ENCODE results near the gene CYB561. TPM values are rescaled to one million over a fixed set of nuclear protein-coding genes. Genes with fewer than 3 reads are reported as not detected.
A peak's percentile ranks its signal among the peaks of the same experiment; 100 is the strongest.

Gene CYB561
- total RNA-seq, 1 donor from 2014 or later: 34.6 TPM

DNA sequence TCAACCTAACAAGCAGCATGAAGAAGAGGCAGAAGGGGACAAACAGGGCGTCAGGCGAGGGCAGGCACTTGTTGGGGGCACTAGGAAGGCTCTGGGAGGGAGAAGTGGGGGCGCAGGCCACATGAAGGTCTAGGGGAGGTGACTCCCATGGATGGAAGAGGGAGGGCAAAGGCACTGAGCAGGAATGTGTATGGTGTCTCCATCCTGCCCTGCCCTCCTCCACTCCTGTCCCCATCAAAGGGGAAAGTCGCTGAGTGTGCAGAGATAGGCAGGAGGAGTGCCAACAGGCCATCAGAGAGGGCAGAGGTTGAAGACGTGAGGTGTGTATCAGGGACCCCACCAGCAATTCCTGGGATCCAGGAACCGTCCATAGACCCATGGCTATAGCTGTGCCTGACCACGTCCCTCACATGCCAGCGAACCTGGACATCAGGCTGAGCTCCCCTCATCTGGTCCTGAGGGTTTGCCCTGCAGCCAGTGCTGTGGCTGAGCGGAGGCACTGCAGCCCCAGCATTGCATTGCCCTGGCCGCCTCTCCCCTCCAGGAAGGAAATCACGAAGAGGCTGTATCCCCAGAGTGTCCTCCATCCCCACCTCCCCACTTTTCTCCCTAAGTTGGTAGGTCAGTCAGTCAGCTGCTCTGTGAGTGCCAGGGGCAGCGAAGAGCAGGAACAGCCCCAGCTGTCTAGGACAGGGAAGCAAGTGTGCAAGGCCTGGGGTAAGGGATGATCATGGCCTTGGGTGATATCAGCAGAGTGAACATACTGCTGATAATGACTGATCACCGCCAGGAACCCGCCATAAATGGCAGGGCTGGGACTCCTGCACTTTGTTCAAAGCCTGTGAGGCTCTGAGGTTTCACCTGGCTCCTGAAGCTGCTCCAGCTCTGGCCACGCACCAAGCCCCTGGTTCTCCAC is 6.2 kb upstream of the CYB561 start:
- DNase-seq (ENCODE audit: low read depth, low spot score): no peak

DNA sequence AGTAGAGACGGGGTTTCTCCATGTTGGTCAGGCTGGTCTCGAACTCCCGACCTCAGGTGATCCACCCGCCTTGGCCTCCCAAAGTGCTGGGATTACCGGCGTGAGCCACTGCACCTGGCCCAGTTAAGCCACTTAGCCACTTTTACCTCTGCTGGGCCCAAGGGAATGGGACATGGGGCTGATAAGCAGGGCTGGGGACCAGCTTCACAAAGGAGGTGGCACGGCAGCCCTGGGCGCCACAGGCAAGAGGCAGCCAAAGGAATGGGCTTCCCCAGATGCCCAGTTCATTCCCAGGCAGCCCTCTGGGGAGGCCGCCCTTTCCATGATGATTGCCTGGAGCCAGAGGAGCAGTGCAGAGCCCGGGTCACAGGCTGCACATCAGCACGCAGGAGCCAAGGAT is 5.0 kb upstream of the CYB561 start:
- DNase-seq (ENCODE audit: low read depth, low spot score): no peak

- DNase-seq (ENCODE audit: low read depth, low spot score): peak; percentile 73
These were observed 4.4 kb upstream of the CYB561 start for GRCh38 chr17:63450551-63450950.

- DNase-seq (ENCODE audit: low read depth, low spot score): no peak
These were observed 2.5 kb upstream of the CYB561 start for GRCh38 chr17:63448655-63449054.

- DNase-seq (ENCODE audit: low read depth, low spot score): no peak
These were observed 1.4 kb upstream of the CYB561 start for GRCh38 chr17:63447471-63448009.

DNA sequence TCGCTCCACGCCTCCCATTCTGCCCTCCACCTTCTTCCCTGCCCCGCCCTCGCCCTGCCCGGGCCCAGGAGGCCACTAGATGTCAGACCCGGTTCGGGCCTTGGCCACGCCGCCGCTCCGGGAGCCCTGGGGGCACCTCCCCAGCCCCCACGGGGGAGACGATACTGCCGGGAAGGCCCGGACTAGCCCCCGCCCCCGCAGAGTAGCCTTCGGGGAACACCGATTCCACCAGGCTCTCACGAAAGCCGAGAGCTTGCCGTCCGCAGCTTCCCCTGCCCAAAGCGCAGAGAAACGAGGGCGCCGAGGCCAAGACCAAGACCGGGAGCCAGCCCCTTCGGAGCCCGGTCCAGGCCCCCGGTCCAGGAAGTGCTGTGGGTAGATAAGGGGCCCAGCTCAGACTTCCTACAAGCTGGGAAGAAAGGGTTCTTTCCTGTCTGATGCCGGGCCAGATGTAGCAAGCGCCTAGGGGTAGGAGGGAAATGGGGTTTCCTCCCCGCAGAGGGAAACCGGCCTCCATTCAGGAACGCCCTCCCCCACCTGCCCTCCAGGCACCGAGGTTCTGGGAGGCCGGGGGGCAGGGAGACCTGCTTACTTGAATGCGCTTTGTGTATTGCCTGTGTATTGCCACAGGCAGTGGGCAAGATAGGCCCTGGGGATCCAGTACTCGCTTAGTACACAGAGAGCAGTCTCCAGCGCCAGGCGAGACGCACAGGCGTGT is 806 bp upstream of the CYB561 start:
- DNase-seq (ENCODE audit: low read depth, low spot score): peak; percentile 93

- no peak for DNase-seq (ENCODE audit: low read depth, low spot score)
These were observed 544 bp downstream of the CYB561 start for GRCh38 chr17:63445571-63445953.

- no peak for DNase-seq (ENCODE audit: low read depth, low spot score)
These were observed 1.0 kb downstream of the CYB561 start for GRCh38 chr17:63445065-63445464.

DNA sequence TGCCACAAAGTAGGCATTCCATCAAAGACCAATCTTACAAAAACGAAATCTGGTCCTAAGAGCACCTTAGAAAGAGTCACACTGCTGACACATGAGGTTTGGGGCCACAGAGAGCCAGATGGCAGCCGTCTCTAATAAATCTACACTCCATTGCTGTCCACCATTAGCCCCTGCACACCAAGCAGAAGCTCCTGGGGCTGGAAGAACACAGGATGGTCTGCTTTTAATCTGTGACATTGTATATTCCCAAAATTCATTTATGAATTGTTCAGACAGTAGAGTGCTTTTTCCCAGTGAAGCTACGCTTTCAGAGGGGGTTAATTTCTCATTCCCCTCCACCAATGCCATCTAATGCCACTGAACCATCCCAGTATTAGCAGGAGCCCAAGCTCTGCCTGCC is 1.6 kb downstream of the CYB561 start:
- DNase-seq (ENCODE audit: low read depth, low spot score): no peak

GRCh38 chr17:63443053-63443452 is 3.1 kb downstream of the CYB561 start:
- no peak for DNase-seq (ENCODE audit: low read depth, low spot score)

- no peak for DNase-seq (ENCODE audit: low read depth, low spot score)
These were observed 3.5 kb downstream of the CYB561 start for GRCh38 chr17:63442549-63443035.

- no peak for DNase-seq (ENCODE audit: low read depth, low spot score)
These were observed 4.0 kb downstream of the CYB561 start for GRCh38 chr17:63442074-63442473.

GRCh38 chr17:63441654-63442053 is 4.5 kb downstream of the CYB561 start:
- no peak for DNase-seq (ENCODE audit: low read depth, low spot score)

DNA sequence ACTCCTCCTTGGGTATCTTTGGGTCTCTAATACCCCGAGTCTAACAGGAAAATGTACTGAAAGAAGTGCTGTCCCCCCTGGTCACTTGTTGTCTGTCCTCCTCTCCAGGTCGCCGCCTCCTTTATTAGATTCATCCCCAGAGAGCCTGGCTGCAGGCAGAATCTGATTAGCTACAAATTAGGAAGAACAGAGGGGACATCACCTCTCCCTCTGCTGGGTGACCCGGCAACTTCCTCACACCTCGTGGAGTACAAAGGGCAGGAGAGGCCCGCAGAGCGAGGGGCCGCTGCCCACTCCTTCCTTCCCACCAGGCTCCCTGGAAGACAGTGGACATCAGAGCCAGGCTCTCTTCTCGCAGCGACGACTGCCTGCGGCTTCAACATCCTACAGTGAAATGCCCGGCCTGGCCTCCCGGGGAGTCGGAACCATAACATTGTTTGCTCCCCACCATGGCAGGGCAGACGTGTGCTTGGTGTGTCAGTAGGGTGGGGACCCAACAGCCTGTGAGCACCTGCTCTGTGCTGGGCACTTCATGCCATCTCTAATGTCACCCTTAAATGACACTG is 5.3 kb downstream of the CYB561 start:
- DNase-seq (ENCODE audit: low read depth, low spot score): no peak

- DNase-seq (ENCODE audit: low read depth, low spot score): no peak
These were observed 5.9 kb downstream of the CYB561 start for GRCh38 chr17:63440127-63440769.

- no peak for DNase-seq (ENCODE audit: low read depth, low spot score)
These were observed 6.4 kb downstream of the CYB561 start for GRCh38 chr17:63439687-63440086.

DNA sequence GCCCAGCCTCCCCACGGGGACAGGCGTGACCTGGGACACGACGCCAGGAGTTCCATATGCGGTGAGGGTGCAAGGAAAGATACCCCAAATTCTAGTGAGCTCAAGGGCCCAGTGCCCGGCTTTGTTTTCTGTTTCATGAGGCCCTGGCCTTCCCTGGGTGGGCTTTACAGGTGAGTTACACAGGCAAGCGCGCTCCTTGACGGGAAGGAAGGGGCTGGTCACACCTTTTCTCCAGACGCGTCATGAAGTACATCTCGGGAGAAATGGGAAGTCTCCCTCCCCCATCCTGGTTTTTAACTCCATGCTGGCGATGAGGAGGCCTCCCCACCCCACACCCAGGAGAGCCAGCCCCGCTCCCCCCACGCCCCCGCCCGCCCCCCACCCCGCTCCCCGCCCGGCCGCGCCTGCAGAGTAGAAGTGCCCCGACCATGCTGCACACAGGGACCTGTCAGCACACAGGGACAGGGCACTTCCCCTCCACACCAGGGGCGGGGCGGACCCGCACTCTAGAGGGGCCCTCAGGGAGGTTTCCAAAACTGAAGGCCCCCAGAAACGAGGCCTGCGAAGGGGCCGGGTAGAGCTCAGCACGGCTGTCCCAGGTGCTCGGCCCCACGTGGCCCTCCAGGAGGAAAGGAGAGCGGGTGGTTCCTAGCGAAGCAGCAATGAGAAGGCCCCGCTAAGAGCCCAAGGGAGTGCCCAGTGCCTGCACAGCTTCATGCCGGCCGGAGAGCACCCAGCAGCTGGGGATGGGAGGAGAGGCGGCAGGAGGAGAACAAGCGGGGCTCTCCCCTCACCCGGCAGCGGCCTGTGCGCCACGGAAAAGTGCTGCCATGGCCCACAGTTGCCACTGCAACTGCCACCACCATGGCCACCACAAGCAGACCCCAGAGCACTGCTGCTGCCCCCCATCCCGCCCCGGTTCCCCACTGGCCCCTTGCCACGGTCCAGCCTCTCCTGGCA is 7.7 kb downstream of the CYB561 start:
- no peak for DNase-seq (ENCODE audit: low read depth, low spot score)

GRCh38 chr17:63437287-63438091 is 8.6 kb downstream of the CYB561 start:
- DNase-seq (ENCODE audit: low read depth, low spot score): no peak

DNA sequence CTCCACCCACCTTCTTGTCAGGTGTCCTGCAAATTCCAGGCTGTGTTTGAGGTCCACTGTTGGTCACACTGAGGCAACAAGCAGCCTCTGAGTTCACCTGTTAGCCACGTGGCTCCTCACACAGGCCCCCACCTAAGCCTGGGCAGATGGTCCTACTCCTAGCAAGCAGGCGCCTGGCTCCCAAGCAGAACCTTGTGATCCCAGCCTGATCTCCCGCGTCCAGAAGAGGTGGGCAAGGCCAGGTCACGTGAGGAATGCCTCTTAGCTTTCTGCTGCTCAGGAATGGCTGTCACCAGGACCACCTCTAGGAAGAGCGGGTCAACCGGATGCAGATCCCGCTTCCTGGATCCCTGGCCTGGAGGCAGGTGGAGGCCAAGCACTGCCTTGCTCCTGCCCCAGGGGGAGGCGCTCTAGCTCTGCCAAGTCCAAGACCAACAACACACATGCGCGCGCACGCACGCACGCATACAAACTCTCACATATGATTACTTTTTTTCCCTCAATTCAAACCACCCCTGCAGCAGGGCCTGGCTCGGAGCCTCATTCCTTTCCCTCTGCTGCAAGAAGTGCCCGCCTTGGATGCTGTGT is 9.5 kb downstream of the CYB561 start:
- no peak for DNase-seq (ENCODE audit: low read depth, low spot score)
